HEK293T (cell line): ENCODE data around the gene NDFIP1.

Experiments used
- CTCF ChIA-PET: fragments of 350-600 bp; formaldehyde crosslinking; extraction: SDS; loops from one replicate; lab custom pipeline; 2021; ENCODE audit warnings: antibody characterized with exemption, inconsistent platforms; lab: Yijun Ruan, JAX
- POLR2A ChIA-PET: fragments of 350-600 bp; formaldehyde crosslinking; extraction: SDS; loops from one replicate; lab custom pipeline; 2020; ENCODE audit warnings: antibody characterized with exemption, inconsistent platforms; lab: Yijun Ruan, JAX
- DNase-seq: peaks from one replicate; pipeline ENCODE4 v3.0.0; 2012; ENCODE audit warnings: mixed read lengths; ENCODE audit errors: extremely low spot score
- ARNT ChIP-seq: fragments of 450-650 bp; IDR thresholded peaks from 2 replicates; pipeline ENCODE4 v1.6.1; 2017; ENCODE audit warnings: mild to moderate bottlenecking
- BHLHE40 ChIP-seq: fragments of 450-650 bp; IDR thresholded peaks from 2 replicates; pipeline ENCODE4 v1.6.1; 2016; ENCODE audit warnings: mild to moderate bottlenecking, moderate library complexity, borderline replicate concordance
- CTBP1 ChIP-seq: fragments of 450-650 bp; IDR thresholded peaks from 2 replicates; pipeline ENCODE4 v1.6.1; 2016; ENCODE audit warnings: borderline replicate concordance
- ELF4 ChIP-seq: fragments of 450-650 bp; IDR thresholded peaks from 2 replicates; pipeline ENCODE4 v1.6.1; 2017; ENCODE audit warnings: antibody characterized with exemption
- FOXA1 ChIP-seq: fragments of 450-650 bp; IDR thresholded peaks from 2 replicates; pipeline ENCODE4 v1.6.1; 2016; ENCODE audit warnings: mild to moderate bottlenecking
- FOXK2 ChIP-seq: fragments of 450-650 bp; IDR thresholded peaks from 2 replicates; pipeline ENCODE4 v1.6.1; 2016; ENCODE audit warnings: mild to moderate bottlenecking
- FOXM1 ChIP-seq: fragments of 450-650 bp; IDR thresholded peaks from 2 replicates; pipeline ENCODE4 v1.6.1; 2017; ENCODE audit warnings: mild to moderate bottlenecking, borderline replicate concordance
- HDGF ChIP-seq: fragments of 450-650 bp; IDR thresholded peaks from 2 replicates; pipeline ENCODE4 v1.6.1; 2017; ENCODE audit warnings: antibody characterized with exemption, borderline replicate concordance
- L3MBTL2 ChIP-seq: fragments of 450-650 bp; conservative IDR thresholded peaks from 2 replicates; pipeline ENCODE4 v1.6.1; 2016; ENCODE audit warnings: mild to moderate bottlenecking
- LEF1 ChIP-seq: fragments of 450-650 bp; IDR thresholded peaks from 2 replicates; pipeline ENCODE4 v1.6.1; 2017; ENCODE audit warnings: mild to moderate bottlenecking, borderline replicate concordance
- NFRKB ChIP-seq: fragments of 450-650 bp; IDR thresholded peaks from 2 replicates; pipeline ENCODE4 v1.6.1; 2016; ENCODE audit warnings: mild to moderate bottlenecking, moderate library complexity
- SP1 ChIP-seq: fragments of 450-650 bp; IDR thresholded peaks from 2 replicates; pipeline ENCODE4 v1.6.1; 2017
- SUZ12 ChIP-seq: fragments of 450-650 bp; IDR thresholded peaks from 2 replicates; pipeline ENCODE4 v1.6.1; 2016; ENCODE audit warnings: mild to moderate bottlenecking
- TARDBP ChIP-seq: fragments of 450-650 bp; IDR thresholded peaks from 2 replicates; pipeline ENCODE4 v1.6.1; 2016
- ZNF384 ChIP-seq: fragments of 450-650 bp; IDR thresholded peaks from 2 replicates; pipeline ENCODE4 v1.6.1; 2016
- TF ChIP-seq, protein P1 (sequence below): fragments of 450-650 bp; IDR thresholded peaks from 2 replicates; pipeline ENCODE4 v1.6.1; 2016

NDFIP1 gene

DNA sequence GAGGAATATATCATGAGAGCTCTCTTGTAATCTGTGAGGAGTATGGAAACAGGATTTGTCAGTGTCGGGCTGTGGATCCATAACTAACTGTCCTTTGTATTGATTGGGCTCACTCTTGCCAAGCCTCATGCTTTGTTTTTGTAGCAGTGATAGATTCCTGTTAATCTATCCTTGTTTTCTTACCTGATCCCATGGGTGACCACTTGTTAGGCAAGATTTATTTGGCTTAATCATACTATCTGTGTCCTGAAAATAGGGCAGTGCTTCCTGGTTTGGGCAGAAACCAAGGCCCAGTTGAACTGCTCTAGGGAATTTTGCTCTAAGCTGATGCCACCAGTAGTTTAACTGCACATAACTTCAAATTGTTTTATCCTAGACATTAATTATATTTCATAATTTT is 6.1 kb downstream of the NDFIP1 start:
- CTCF ChIA-PET: no interaction called here
- POLR2A ChIA-PET: no interaction called here
- DNase-seq: no peak
- TF ChIP-seq CTBP1 (no peak), TARDBP (no peak), HDGF (no peak), ZNF384 (no peak), ELF4 (no peak), SUZ12 (no peak), SP1 (no peak), FOXM1 (no peak), ARNT (no peak), FOXK2 (no peak), LEF1 (no peak), L3MBTL2 (no peak), NFRKB (no peak), FOXA1 (no peak), BHLHE40 (no peak)
- TF ChIP-seq, protein P1, sequence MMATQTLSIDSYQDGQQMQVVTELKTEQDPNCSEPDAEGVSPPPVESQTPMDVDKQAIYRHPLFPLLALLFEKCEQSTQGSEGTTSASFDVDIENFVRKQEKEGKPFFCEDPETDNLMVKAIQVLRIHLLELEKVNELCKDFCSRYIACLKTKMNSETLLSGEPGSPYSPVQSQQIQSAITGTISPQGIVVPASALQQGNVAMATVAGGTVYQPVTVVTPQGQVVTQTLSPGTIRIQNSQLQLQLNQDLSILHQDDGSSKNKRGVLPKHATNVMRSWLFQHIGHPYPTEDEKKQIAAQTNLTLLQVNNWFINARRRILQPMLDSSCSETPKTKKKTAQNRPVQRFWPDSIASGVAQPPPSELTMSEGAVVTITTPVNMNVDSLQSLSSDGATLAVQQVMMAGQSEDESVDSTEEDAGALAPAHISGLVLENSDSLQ: no peak

GRCh38 chr5:142115937-142116614 is 7.5 kb downstream of the NDFIP1 start:
- TF ChIP-seq FOXM1: no peak
- TF ChIP-seq, protein P1: no peak
- POLR2A ChIA-PET: no interaction called here
- no peak for DNase-seq
- CTCF ChIA-PET: no interaction called here

- DNase-seq: no peak
- POLR2A ChIA-PET: no interaction called here
- CTCF ChIA-PET: no interaction called here
- no peak for TF ChIP-seq L3MBTL2
- TF ChIP-seq TARDBP: no peak
- no peak for TF ChIP-seq ZNF384
- no peak for TF ChIP-seq SUZ12
- TF ChIP-seq, protein P1: no peak
Measured at GRCh38 chr5:142117579-142118151, 9.1 kb downstream of the NDFIP1 start.

- ChIA-PET CTCF (no interaction called here), POLR2A (no interaction called here)
- DNase-seq: no peak
- TF ChIP-seq ZNF384: no peak
- no peak for TF ChIP-seq HDGF
- TF ChIP-seq FOXM1: no peak
- TF ChIP-seq CTBP1: no peak
- no peak for TF ChIP-seq NFRKB
- no peak for TF ChIP-seq BHLHE40
- no peak for TF ChIP-seq SP1
- no peak for TF ChIP-seq L3MBTL2
- no peak for TF ChIP-seq SUZ12
- no peak for TF ChIP-seq ELF4
- TF ChIP-seq ARNT: no peak
- TF ChIP-seq FOXK2: no peak
Measured at GRCh38 chr5:142118155-142118686, 9.6 kb downstream of the NDFIP1 start.

DNA sequence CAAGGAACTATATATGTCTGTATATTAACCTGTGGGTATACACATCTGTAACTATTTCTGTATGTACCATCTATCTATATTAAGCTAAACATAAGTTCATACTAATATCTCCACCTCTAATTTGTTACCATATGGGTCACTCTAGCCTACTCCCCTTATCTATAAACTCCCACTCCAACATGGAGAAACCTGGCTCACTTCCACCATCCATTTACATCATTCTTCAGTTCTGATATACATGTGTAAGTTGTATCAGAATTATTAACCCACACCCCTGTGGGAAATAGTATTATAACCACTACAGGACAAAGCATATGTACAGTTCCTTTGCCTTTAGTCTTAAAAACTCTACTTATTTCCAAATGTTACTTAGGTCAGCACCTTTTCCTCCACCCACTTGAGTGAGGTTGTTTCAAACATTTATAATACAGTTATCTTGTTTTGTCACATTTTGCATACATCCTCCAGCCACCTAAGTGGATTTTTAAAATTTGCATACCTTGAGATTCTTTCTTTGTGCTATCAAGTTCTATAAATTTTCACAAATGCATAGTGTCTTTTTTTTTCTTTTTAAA is 10.6 kb downstream of the NDFIP1 start:
- POLR2A ChIA-PET: no interaction called here
- no peak for DNase-seq
- CTCF ChIA-PET: no interaction called here
- no peak for TF ChIP-seq ZNF384
- TF ChIP-seq FOXK2: no peak
- TF ChIP-seq HDGF: no peak
- TF ChIP-seq TARDBP: no peak
- no peak for TF ChIP-seq CTBP1
- no peak for TF ChIP-seq LEF1
- no peak for TF ChIP-seq L3MBTL2
- no peak for TF ChIP-seq SUZ12
- no peak for TF ChIP-seq ELF4
- no peak for TF ChIP-seq ARNT
- no peak for TF ChIP-seq NFRKB

DNA sequence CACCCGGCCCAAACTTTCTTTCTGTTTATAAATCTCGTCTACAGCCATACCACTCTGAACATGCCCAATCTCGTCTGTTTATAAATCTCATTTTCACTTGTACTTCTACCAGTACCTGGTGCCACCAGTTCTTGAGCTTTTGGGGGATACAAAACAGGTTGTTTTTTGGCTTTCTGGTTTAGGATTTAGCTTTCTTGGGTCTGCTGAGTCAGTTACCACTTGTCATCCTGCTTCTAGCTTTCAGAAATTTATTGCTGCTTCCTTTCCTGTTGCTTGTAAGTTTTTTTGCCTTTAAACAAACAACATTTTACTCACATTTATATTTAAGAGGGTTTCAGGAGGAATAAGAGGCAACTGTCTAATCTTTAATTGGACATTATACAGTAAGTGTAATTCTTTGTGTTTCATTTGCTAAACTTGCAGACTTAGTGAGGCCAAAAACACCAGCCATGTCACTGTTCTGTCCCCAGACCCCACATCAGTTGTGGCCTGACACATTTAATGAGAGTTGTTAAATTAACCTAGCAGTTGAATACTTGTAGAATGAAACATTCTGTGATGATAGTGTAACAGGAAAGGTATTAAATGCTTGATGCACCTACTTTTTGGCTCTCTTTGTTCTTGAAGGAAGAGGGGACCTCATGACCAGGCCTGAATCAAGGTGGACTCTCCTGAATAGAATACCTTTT is 11.8 kb downstream of the NDFIP1 start:
- ChIA-PET CTCF (no interaction called here), POLR2A (no interaction called here)
- no peak for DNase-seq
- no peak for TF ChIP-seq FOXA1
